Stimulated activated CD8-positive, alpha-beta memory T cell treated with anti-CD3 and anti-CD28 coated beads, Interleukin-2, amount 100 ng/mL, for 1 hour (primary cell): Measurements from ENCODE around the gene HIVEP1.
A peak's percentile ranks its signal among the peaks of the same experiment; 100 is the strongest.
"Not testable (repeated sequence)": the region's sequence is repeated elsewhere in the genome, so short reads cannot be mapped to it uniquely, and the experiment has no call there.

Source experiments
- DNase-seq, 2 donors: peaks; one replicate each; pipeline ENCODE4 v3.0.0-alpha.2; 2020; ENCODE audit warnings: low read depth in 2 of 2

Gene HIVEP1

DNA sequence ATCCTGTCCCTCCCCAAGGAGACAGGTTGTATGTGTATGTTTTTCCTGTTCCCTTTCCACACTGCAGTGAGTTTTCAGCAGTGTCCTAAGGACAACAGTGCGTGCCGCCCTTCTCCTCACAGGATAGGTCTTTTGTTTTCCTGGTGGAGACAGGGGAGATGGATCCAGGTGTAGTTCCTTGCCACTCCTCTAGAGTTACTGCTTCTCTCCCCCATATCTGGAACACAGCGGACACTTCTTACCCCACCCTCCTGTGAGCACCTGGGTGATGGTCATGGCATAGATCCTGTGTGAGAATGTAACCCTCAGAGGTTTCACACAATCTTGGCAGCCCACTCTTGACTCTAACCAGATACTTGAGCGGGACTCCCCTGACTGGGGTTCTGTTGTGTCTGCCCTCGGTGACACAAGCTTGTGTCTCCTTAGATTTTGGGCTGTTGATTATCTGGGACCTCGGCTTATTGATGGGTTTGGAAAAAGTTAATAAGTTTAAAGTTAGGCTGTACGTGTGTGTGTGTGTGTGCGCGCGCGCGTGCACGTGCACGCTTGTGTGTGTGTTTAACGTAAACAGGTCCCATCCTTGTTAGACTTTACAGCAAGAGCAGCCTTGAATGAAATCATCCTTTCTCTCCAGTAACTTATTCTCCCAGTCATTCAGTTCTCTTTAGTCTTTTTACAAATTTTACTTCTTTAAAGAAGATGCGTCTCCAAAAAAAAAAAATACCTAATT is 146.7 kb downstream of the HIVEP1 start:
- DNase-seq, result no peak

DNA sequence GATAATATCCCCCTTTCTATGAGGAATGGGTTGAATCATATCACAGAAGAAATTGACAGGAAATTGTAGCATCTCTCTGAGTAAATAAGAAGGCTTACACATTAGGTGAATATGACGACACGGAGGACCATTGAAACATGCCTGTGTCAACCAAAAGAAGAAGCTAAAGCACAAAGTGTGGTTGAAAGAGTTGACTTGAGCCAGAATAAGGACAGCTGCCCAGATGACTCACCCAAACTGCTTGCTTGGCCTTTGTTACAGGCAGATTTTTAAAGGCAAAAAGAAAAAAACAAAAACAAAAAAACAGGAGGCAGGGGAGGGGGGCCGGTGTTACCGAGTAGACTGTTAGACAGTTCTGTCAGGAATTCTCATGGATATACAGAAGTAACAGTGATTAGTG is 148.2 kb downstream of the HIVEP1 start:
- no peak for DNase-seq

DNA sequence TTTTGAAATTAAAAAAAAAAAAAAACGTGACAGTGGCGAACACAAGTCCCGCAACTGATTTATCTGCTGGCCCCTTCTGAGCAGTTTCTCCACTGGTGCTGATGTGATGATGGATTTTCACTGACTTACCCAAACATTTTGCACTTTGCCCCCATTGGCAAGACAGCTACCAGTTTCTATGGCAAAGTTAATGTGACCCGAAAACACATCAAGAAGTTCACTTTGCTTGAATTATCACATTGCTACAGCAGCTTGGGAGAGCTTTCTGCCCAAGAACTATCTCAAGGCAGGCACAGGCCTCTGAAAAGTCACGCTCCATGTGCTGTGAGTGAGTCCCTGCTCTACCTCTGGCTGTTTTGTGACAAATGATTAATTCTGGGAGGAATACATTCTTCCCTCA is 150.1 kb downstream of the HIVEP1 start:
- DNase-seq, result no peak

DNA sequence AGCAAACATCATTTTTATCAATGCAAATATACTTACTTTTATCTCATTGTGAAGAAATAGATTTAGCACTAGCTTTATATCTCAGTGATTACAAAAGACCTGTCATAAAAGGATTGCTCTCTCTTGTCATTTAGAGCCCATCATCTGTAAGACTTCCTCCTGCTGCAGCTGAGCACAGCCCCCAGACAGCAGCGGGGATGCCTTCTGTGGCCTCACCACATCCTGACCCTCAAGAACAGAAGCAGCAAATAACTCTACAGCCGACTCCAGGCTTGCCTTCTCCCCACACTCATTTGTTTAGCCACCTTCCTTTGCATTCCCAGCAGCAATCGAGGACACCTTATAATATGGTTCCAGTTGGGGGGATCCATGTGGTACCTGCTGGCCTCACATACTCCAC is 151.0 kb downstream of the HIVEP1 start:
- peak; percentile 7 to 10 for DNase-seq

DNA sequence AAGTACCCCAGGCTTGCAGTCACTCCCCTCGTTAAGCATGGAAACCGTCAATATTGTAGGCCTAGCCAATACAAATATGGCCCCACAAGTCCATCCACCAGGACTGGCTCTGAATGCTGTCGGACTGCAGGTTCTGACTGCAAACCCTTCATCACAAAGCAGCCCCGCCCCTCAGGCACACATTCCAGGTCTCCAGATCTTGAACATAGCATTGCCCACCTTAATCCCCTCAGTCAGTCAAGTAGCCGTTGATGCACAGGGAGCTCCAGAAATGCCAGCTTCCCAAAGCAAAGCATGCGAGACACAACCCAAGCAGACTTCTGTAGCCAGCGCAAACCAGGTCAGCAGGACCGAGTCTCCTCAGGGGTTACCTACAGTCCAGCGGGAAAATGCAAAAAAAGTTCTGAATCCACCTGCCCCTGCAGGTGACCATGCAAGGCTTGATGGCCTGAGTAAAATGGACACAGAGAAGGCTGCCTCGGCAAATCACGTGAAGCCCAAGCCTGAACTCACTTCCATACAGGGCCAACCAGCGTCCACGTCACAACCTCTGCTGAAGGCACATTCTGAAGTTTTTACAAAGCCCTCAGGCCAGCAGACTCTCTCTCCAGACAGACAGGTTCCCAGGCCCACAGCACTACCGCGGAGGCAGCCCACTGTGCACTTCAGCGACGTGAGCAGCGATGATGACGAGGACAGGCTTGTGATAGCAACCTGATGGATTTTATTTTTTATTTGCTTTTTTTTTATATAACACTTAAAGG is 151.8 kb downstream of the HIVEP1 start:
- no peak for DNase-seq

DNA sequence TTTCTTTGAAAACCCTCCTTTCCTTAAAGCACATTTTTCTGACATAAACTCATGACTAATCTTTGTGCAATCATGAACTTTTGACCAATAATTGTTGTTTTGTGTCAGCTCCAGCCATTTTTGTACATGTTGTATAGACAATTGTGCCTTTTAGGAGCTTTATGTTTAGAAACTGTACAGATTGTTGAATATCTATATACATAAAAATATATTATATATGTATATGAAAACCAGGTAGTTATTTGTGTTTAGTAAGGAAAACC is 152.3 kb downstream of the HIVEP1 start:
- DNase-seq, result no peak

DNA sequence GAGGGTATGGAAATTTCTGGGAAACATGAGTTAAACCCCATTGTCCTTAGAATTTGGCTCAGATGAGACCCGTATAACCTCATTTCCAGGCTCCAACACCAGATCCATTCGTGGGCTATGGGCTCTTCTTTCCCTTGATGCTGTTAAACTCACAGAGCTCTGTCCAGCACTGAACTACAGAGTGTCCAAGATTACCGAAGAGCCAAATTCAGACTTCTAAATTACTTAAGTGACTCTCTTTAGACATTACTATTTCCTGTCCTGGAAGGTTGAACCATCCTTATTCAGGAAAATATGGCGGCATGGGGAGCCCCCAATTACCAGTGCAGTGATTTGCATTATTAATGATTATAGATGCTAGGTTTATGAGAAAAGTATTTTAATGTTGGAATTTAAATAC is 153.2 kb downstream of the HIVEP1 start:
- DNase-seq, result no peak

DNA sequence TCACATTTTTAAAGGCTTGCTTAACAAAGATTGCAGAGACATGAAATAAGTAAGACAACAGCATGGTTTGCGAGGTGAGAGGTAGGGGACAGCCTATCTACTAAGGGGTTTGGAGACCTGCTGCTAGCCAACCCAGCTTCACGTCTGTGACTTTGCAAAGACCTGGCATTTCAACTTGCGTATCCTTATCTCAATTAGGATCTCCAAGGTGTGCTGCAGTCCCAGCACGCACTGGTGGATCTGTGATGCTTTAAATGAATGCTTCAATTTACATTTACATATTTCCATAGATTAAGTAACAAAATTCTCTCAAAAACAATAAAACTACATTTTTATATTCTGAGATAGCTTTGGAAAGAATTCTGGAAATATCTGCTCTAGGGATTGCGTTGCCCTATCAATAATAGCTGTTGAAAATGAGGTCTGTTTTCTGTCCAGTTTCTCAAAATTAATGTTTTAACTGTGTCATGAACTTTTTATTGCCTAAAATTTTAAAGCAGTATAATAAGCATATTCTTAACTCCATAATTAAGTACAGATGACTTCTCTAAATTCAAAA is 153.7 kb downstream of the HIVEP1 start:
- no peak for DNase-seq

DNA sequence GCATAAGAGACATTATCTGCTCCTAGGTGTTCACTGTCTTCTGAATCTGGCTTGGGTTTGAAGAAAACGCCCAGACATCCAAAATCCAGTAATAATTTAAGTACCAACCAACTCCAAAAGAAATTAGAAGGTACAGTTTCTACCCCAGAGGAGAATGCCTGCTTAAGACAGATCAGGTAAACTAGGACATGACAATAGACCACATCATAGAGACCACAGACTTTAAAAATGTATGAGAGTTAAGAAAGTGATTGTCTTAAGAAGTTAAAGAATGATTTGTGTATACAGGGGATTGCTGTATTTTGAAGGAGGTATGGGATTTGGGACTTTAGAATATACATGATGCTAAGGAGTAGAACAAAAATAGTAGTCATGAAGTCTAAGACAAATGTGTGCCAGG is 157.3 kb downstream of the HIVEP1 start:
- DNase-seq, result no peak

DNA sequence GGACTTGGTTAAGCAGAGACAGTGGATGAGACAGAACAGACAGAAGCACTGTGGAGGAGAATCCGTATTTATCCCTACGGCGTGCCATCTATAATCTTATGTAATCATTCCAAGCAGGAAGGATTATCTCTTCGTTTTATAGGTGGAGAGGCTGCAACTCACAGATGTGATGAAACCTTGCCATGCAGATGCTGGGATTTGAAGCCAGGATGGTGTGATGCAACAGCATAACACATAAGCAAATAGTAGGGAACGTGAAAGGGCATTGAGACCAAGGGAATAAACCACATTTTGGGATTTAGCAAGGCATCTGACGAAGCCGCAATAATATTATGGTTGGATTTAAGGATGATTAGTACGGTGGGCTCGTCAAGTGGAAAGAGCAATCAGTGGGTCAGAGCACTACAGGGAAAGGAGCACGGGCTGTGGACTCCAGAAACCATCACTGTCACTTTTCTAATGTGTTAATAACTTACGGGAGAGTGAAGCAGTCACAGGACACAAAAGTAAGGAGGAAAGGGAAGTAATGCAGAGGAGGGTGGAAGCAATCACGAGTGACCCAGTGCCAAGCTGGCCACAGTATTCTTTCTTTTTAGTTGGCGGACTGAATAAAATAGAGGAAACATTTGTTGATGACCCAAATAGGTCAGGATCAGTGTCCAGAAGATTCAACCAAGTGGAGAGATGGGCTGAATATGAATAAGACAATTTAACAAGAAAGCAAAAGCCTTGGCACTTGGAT is 158.4 kb downstream of the HIVEP1 start:
- DNase-seq, result no peak

DNA sequence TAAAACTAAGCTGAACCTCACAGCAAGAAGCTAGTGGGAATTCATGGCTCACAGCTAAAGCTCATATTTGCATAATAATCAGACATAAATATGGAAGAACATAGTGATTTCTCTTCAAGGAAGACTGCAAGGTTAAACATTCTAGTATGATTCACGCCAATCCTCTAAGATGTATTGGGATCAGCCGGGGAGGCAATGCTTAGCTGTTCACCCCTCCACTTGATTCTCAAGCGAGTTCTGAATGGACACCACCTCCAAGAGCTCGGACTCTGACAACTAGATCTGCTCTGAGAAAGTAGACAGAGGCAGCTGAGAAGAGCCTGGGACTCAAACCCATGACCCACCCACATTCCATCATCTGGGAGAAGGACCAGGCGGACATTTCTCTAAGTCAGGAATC is 159.6 kb downstream of the HIVEP1 start:
- DNase-seq, result no peak

DNA sequence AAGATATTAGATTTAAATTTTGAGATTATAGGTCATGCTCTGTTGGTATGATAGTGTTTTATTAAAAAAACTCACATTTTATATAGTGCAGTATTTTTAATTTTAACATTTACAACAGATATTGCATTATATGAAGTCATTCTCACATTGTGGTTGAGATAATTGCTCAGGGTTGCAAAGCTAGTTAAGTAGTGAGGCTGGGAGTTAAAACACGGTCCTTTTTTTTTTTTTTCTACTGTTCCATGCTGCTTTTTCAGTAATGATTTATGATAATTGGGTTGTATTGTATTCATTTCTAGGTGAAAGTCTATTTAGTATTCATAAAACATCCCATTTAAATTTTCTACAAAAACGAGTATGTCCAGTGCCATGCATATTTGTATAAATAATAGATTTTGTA is 160.5 kb downstream of the HIVEP1 start:
- DNase-seq, result no peak

DNA sequence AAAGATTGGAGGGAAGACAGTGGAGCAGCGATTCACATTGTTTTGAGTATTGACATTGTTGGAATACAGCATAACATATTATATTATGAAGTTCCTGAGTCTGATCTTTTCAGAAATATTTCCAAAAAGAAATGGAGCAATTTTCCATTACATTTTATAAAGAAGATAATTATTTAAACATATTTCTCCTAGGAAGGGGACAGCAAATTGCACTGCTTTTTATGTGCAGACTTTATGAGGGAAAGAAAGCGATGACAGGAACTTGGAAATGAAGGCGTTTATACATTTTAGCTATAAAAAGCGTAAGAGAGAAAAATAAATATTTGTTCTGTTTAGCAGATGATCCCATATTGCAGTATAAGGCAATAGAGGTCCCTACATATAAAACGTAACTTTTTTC is 161.1 kb downstream of the HIVEP1 start:
- DNase-seq, result no peak

DNA sequence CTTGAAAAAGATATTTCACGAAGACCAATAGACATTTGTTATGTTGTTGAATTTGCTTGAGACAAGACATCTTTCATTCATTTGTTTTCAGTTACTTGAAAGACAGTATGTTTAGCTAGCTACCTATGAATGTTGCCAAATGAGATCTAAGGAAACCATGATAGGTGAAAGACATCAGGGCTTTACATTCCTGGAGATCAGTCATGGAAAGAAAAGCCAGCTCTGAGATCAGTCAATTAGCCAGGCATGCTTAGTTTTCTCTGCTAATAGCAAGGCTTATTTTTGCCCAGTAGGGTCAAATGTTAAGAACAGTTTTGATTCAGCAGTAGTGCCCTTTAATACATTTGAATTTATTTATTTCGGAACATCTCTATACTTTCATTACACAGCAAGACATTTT is 161.5 kb downstream of the HIVEP1 start:
- no peak for DNase-seq

DNA sequence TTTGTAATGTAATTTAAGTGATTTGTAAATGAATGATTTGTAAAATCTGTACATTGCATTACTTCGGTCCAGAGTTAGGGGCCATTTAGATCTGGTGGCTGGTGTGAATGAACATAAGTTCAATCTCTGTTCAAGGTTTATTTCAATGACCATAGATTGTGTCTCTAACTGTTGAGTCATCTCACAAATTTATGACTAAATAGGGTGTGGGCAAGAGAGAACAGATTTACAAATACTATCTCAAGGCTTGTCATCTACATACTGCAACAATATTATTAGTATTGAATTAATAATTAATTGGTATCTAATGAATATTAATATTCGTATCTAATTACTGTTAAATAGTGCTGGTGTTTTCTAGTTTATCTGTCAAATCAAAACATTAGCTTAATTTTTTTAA is 162.8 kb downstream of the HIVEP1 start:
- no peak for DNase-seq

DNA sequence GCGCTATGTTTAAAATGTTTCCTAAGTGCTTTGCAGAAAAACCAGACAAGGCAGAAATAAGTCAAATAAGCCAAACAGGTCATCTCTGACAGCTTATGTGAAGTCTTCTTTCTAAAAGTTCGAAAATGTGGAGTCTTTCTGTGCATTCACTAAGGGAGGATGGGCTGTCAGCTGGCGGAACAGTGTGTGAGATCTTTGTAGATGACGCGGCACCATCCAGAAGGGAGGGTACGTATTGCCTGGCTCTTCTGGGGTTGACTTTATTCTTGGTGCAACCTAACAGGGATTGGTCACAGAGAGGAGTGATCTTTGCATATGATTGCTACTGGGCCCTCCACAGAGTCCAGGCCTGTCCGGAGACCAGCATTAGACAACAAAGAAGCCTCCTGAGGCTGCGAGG is 163.5 kb downstream of the HIVEP1 start:
- DNase-seq, result no peak

DNA sequence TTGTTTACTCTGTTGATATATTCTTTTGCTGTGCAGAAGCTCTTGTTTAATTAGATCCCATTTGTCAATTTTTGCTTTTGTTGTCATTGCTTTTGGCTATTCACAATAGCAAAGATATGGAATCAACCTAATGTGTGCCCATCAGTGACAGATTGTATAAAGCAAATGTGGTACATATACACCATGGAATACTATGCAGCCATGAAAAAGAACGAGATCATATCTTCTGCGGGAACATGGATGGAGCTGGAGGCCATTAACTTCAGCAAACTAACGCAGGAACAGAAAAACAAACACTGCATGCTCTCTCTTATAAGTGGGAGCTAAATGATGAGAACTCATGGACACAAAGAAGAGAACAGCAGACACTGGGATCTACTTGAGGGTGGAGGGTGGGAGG is 164.7 kb downstream of the HIVEP1 start:
- DNase-seq, result not testable (repeated sequence)

DNA sequence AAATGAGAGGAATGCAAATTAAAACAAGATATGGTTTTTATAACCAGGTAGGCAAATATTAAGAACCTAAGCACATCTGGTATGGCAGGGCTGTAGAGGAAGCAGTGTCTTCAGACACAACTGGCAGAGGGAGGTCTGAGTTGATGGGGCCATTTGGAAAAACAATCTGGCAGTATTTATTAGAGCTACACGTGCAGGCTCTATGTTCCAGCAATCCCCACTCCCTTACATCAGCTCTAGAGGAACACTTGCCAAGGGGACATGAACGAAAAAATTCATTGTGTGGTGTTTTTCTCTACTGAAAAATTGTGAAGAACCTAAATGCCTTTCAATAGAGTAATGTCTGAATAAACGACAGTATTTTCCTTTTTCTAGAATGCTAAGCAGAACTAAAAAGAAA is 166.4 kb downstream of the HIVEP1 start:
- DNase-seq, result no peak

DNA sequence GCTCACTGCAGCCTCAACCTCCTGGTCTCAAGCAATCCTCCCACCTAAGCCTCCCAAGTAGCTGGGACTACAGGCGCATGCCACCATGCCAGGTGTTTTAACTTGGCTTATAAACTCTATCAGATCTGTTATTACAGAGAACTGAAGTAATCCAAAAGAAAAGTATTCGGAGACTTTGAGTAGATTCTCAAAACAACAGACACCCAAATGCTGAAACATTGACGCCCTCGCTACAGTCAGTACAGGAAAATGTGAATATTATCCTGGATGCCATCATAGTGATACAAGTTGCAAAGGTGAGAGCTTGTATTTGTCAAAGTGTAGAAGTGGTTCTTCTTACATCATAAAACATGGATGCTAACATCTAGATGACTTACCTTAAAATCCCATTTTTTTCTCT is 169.4 kb downstream of the HIVEP1 start:
- DNase-seq, result no peak

DNA sequence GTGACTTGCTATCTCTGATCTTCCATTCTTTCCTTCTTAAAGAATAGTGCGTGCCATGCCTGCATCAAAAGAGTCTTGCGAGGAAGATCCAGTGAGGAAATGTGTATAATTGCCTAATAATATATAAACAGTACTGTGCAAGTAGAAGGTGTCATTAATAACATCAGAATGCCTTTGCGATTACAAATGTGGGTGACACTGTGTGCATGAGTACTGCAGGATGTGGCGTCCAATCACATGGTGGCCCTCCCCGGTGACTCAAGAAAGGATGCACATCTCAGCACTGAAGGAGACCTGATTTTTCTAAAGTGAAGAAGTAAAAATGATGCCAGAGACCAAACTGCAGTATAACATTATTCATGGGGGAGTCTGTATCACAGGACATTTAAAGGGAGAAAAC is 170.6 kb downstream of the HIVEP1 start:
- no peak for DNase-seq

DNA sequence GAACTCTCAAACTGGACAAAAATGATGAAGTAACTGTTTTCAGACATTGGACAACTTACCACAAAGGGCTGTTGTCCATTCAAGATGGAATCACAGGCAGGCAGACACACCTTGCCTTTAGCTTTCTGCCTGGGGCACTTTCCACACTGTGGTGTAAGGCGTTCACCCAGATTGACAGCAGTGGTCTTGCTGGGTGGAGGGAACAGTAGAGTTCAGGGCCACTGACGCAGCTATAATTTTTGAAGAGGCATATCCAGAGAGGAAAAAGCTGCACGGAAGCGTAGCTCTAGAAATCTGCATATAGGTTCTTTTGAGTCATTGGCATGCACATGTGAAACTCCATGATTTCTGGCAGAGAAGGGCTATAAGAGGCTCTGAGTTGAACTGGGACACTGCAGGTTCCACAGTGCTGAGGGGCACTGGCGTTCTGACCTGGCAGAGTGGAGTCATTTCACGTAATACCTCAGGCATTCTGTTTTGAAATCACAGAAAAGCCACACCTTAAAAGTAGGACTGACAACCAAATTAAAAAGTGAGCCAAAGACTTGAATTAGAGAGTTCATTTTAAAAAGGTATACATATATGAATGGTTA is 173.1 kb downstream of the HIVEP1 start:
- no peak for DNase-seq

DNA sequence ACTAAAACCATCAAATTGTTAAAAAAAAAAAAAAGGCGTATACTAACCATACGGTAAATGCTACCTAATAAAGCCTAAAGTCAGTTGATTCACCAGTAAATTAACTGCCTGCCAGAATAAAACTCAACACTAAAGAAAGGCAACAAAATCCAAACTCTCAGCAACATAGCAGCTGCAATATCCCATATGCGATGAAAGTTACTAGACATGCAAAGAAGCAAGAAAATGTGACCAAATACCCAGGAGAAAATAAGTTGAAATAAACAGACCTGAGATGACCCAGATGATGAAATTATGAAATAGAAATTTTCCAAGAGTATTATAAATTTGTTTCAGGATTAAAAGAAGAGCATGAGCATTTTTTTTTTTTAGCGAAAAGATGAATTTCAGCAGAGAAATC is 174.4 kb downstream of the HIVEP1 start:
- no peak for DNase-seq
